ENCODE data around the gene SCAMP1. TPM values are rescaled to one million over a fixed set of nuclear protein-coding genes. Genes with fewer than 3 reads are reported as not detected.

The SCAMP1 gene
- total RNA-seq, 3 donors from 2014 or later, result 31.2 to 52.0 (median 31.8) TPM

GRCh38 chr5:78467752-78468357 is 107.4 kb downstream of the SCAMP1 start:
- DNase-seq (ENCODE audit: low spot score in 2 of 2), result no peak
- no peak for TF ChIP-seq POLR2AphosphoS5 (IDR thresholded peaks at IDR 0.05)
- no peak for TF ChIP-seq POLR2A (IDR thresholded peaks at IDR 0.05)
- peak; percentile 73 to 85 (median 78) for TF ChIP-seq CTCF (IDR thresholded peaks at IDR 0.05)
- Histone ChIP-seq H3K27me3 (no peaks in the 10 kb centered on the region), H3K4me3 (no peak overlapping the region), H3K9me3 (no peaks in the 10 kb centered on the region), H3K4me1 (no peaks in the 10 kb centered on the region), H3K27ac (no peak overlapping the region), H3K36me3 (no peaks in the 10 kb centered on the region)
- intact Hi-C loops (cut with DNase I; ENCODE audit: low total_unique reads), result no loop called here

- DNase-seq (ENCODE audit: low spot score in 2 of 2), result no peak
- H3K36me3 ChIP-seq, result no peaks in the 10 kb centered on the region
- no peaks in the 10 kb centered on the region for H3K4me1 ChIP-seq
- no peak overlapping the region for H3K27ac ChIP-seq
- H3K4me3 ChIP-seq, result no peak overlapping the region
- H3K9me3 ChIP-seq, result no peaks in the 10 kb centered on the region
- intact Hi-C loops (cut with DNase I; ENCODE audit: low total_unique reads), result no loop called here
- no peaks in the 10 kb centered on the region for H3K27me3 ChIP-seq
- TF ChIP-seq CTCF (IDR thresholded peaks at IDR 0.05) (no peak), POLR2AphosphoS5 (IDR thresholded peaks at IDR 0.05) (no peak), POLR2A (IDR thresholded peaks at IDR 0.05) (no peak)
These were observed 111.5 kb downstream of the SCAMP1 start for GRCh38 chr5:78471896-78472295.

GRCh38 chr5:78472469-78473106 is 112.2 kb downstream of the SCAMP1 start:
- peak in 1 of 3 donors; percentile 9 for TF ChIP-seq CTCF (IDR thresholded peaks at IDR 0.05)
- TF ChIP-seq POLR2A (IDR thresholded peaks at IDR 0.05), result no peak
- no peak for TF ChIP-seq POLR2AphosphoS5 (IDR thresholded peaks at IDR 0.05)
- H3K4me1 ChIP-seq, result no peaks in the 10 kb centered on the region
- intact Hi-C loops (cut with DNase I; ENCODE audit: low total_unique reads), result no loop called here
- no peaks in the 10 kb centered on the region for H3K36me3 ChIP-seq
- no peak overlapping the region for H3K4me3 ChIP-seq
- DNase-seq (ENCODE audit: low spot score in 2 of 2), result no peak
- H3K9me3 ChIP-seq, result no peaks in the 10 kb centered on the region
- H3K27ac ChIP-seq, result no peak overlapping the region
- H3K27me3 ChIP-seq, result no peaks in the 10 kb centered on the region

- Histone ChIP-seq H3K27ac (no peak overlapping the region), H3K36me3 (no peaks in the 10 kb centered on the region), H3K27me3 (no peaks in the 10 kb centered on the region), H3K4me3 (no peak overlapping the region), H3K9me3 (no peaks in the 10 kb centered on the region), H3K4me1 (no peaks in the 10 kb centered on the region)
- TF ChIP-seq POLR2AphosphoS5 (IDR thresholded peaks at IDR 0.05) (no peak), CTCF (IDR thresholded peaks at IDR 0.05) (no peak), POLR2A (IDR thresholded peaks at IDR 0.05) (no peak)
- DNase-seq (ENCODE audit: low spot score in 2 of 2), result no peak
- intact Hi-C loops (cut with DNase I; ENCODE audit: low total_unique reads), result no loop called here
These were observed 113.3 kb downstream of the SCAMP1 start for GRCh38 chr5:78473751-78474150.

GRCh38 chr5:78475370-78475769 is 115.0 kb downstream of the SCAMP1 start:
- Histone ChIP-seq H3K27ac (no peak overlapping the region), H3K27me3 (no peaks in the 10 kb centered on the region), H3K4me3 (no peak overlapping the region), H3K36me3 (no peaks in the 10 kb centered on the region), H3K9me3 (no peaks in the 10 kb centered on the region), H3K4me1 (no peaks in the 10 kb centered on the region)
- intact Hi-C loops (cut with DNase I; ENCODE audit: low total_unique reads), result no loop called here
- TF ChIP-seq POLR2A (IDR thresholded peaks at IDR 0.05) (no peak), CTCF (IDR thresholded peaks at IDR 0.05) (no peak), POLR2AphosphoS5 (IDR thresholded peaks at IDR 0.05) (no peak)
- no peak for DNase-seq (ENCODE audit: low spot score in 2 of 2)

Data from breast epithelium (tissue), 4 donors.